ENCODE data around the gene GBA2.

GRCh38 chr9:35691757-35692301 lies 57.2 kb downstream of the GBA2 start:
- TF ChIP-seq CTCF (IDR thresholded peaks at IDR 0.05) (no peak), POLR2A (IDR thresholded peaks at IDR 0.05) (no peak)

Data from suprapubic skin (tissue), 3 donors.